CD4-positive, alpha-beta T cell (primary cell): Measurements from ENCODE around the gene UBE2I. TPM values are rescaled to one million over a fixed set of nuclear protein-coding genes. Genes with fewer than 3 reads are reported as not detected.

ENCODE experiments used
- ATAC-seq: fragments of 200-7000 bp; cut with Tn5 transposase; one replicate; pipeline ENCODE4 v1.10.0; 2022; ENCODE audit warnings: mild to moderate bottlenecking; ENCODE audit not compliant: poor library complexity
- CTCF ChIA-PET: fragments of 350-600 bp; sonication (Branson Sonifier 250); formaldehyde crosslinking; loops from one replicate; lab custom pipeline; 2021; ENCODE audit warnings: antibody characterized with exemption, inconsistent platforms; lab: Charles Lee
- POLR2A ChIA-PET: fragments of 350-600 bp; sonication (Branson Sonifier 250); formaldehyde crosslinking; loops from one replicate; lab custom pipeline; 2021; ENCODE audit warnings: antibody characterized with exemption, inconsistent platforms; lab: Charles Lee
- DNase-seq, 14 experiments: peaks; one replicate each; pipeline ENCODE4 v3.0.0-alpha.2; 2013 to 2020; ENCODE audit warnings: mixed read lengths in 2 of 14
- H3K27ac ChIP-seq, 2 donors: one replicate each; pipeline versions ENCODE4 v1.5.1 to v1.7.0; 2013; ENCODE audit warnings: low read length in 2 of 2, low read depth in 1 of 2, mild to moderate bottlenecking in 1 of 2
- H3K27me3 ChIP-seq, 2 experiments: 1 replicate in 1 of 2; 2 replicates in 1 of 2; pipeline versions ENCODE4 v1.6.1 to v1.7.0; 2013; ENCODE audit warnings: low read length in 2 of 2, control low read depth in 1 of 2, mild to moderate bottlenecking in 1 of 2, moderate library complexity in 1 of 2; ENCODE audit not compliant: insufficient read depth in 2 of 2, control insufficient read depth in 1 of 2
- H3K36me3 ChIP-seq: one replicate; pipeline ENCODE4 v1.6.1; 2013; ENCODE audit warnings: low read length, control low read depth; ENCODE audit not compliant: insufficient read depth
- H3K4me1 ChIP-seq: one replicate; pipeline ENCODE4 v1.6.1; 2013; ENCODE audit warnings: low read length, control low read depth; ENCODE audit not compliant: insufficient read depth
- H3K4me3 ChIP-seq: one replicate; pipeline ENCODE4 v1.5.1; 2013; ENCODE audit warnings: mild to moderate bottlenecking, low read length, moderate library complexity
- H3K9me3 ChIP-seq, 2 experiments: 1 replicate in 1 of 2; 2 replicates in 1 of 2; pipeline versions ENCODE4 v1.6.1 to v1.7.0; 2013; ENCODE audit warnings: low read length in 2 of 2, mild to moderate bottlenecking in 2 of 2, control low read depth in 1 of 2, moderate library complexity in 1 of 2; ENCODE audit not compliant: control insufficient read depth in 1 of 2, insufficient read depth in 1 of 2
- H3K27ac Mint-ChIP-seq: one replicate; pipeline ENCODE4 v1.8.0; 2020; ENCODE audit warnings: mixed read lengths
- H3K27me3 Mint-ChIP-seq: one replicate; pipeline ENCODE4 v1.8.0; 2021; ENCODE audit warnings: mixed read lengths
- H3K36me3 Mint-ChIP-seq: one replicate; pipeline ENCODE4 v1.8.0; 2021; ENCODE audit warnings: low read depth, mixed read lengths
- H3K4me1 Mint-ChIP-seq: one replicate; pipeline ENCODE4 v1.8.0; 2021; ENCODE audit warnings: low read depth, mixed read lengths
- H3K4me3 Mint-ChIP-seq: one replicate; pipeline ENCODE4 v1.8.0; 2020; ENCODE audit warnings: mild to moderate bottlenecking, mixed read lengths
- H3K9me3 Mint-ChIP-seq: one replicate; pipeline ENCODE4 v1.8.0; 2020; ENCODE audit warnings: mixed read lengths
- CTCF ChIP-seq: fragments of 200-600 bp; IDR thresholded peaks from one replicate; pipeline ENCODE4 v1.8.0; 2022; ENCODE audit warnings: antibody characterized with exemption, mild to moderate bottlenecking
- intact Hi-C, 2 experiments: fragments of 100-400 bp; cut with DNase I in 1 of 2; cut with micrococcal nuclease in 1 of 2; formaldehyde crosslinking; loops; one replicate each; pipeline versions ENCODE4 v1.15.1 to v1.9.0; 2023 to 2025; cut with DNase I, micrococcal nuclease
- total RNA-seq, 174 experiments: library from RNA in 2 of 174; stranded (reverse) in 2 of 174; gene quantifications; one replicate each; pipeline ENCODE4 v1.2.3 and lab custom pipeline; 2021 to 2026

UBE2I gene
- total RNA-seq, 2 experiments from 2014 or later, result 247 to 252 TPM

- Mint-ChIP-seq H3K9me3 (no peaks in the 10 kb centered on the region), H3K4me3 (no peak overlapping the region), H3K36me3 (no peaks in the 10 kb centered on the region), H3K4me1 (peaks cover 12% of the 10 kb centered on the region), H3K27ac (no peak overlapping the region), H3K27me3 (peaks cover 21% of the 10 kb centered on the region)
- CTCF ChIA-PET, result no interaction called here
- POLR2A ChIA-PET, result interaction anchor here (1.4 kb wide), 1 partner anchor 27 kb away, joined by 5 read pairs; the partner anchor contains the start of gene UBE2I
- Histone ChIP-seq H3K9me3 (peaks cover 0 to 25% of the 10 kb centered on the region in 2 experiments), H3K27me3 (peaks cover 27 to 44% of the 10 kb centered on the region in 2 experiments), H3K36me3 (no peaks in the 10 kb centered on the region), H3K4me1 (peaks cover 44% of the 10 kb centered on the region), H3K4me3 (no peak overlapping the region), H3K27ac (no peak overlapping the region)
- peak in 1 of 14 experiments; percentile 38 for DNase-seq
- no peak for TF ChIP-seq CTCF
- ATAC-seq, result no peak
- intact Hi-C loops, result no loop called here
Measured at GRCh38 chr16:1335996-1336395, 26.6 kb downstream of the UBE2I start.

GRCh38 chr16:1336619-1337018, 27.2 kb downstream of the UBE2I start:
- Mint-ChIP-seq H3K36me3 (no peaks in the 10 kb centered on the region), H3K4me3 (no peak overlapping the region), H3K4me1 (peaks cover 8% of the 10 kb centered on the region), H3K27me3 (peaks cover 20% of the 10 kb centered on the region), H3K9me3 (no peaks in the 10 kb centered on the region), H3K27ac (no peak overlapping the region)
- no peak for DNase-seq
- Histone ChIP-seq H3K36me3 (no peaks in the 10 kb centered on the region), H3K27me3 (peaks cover 25 to 39% of the 10 kb centered on the region in 2 experiments), H3K9me3 (peaks cover 0 to 22% of the 10 kb centered on the region in 2 experiments), H3K27ac (no peak overlapping the region), H3K4me3 (no peak overlapping the region), H3K4me1 (peaks cover 42% of the 10 kb centered on the region)
- intact Hi-C loops, result no loop called here
- no peak for TF ChIP-seq CTCF
- ATAC-seq, result no peak
- ChIA-PET CTCF (no interaction called here), POLR2A (interaction anchor here (0.6 to 1.4 kb wide), 2 partner anchors 24 to 27 kb away, joined by 3 to 5 read pairs; partner anchors contain the start of gene UBE2I)

- no peak overlapping the region for H3K27ac Mint-ChIP-seq
- DNase-seq (no peak), ATAC-seq (no peak)
- H3K4me3 Mint-ChIP-seq, result no peak overlapping the region
- H3K9me3 ChIP-seq, result peaks cover 0 to 14% of the 10 kb centered on the region in 2 experiments
- TF ChIP-seq CTCF, result no peak
- ChIA-PET CTCF (no interaction called here), POLR2A (no interaction called here)
- peaks cover 8% of the 10 kb centered on the region for H3K4me1 Mint-ChIP-seq
- peaks cover 16 to 30% of the 10 kb centered on the region in 2 experiments for H3K27me3 ChIP-seq
- H3K9me3 Mint-ChIP-seq, result no peaks in the 10 kb centered on the region
- peaks cover 16% of the 10 kb centered on the region for H3K27me3 Mint-ChIP-seq
- H3K4me3 ChIP-seq, result no peak overlapping the region
- intact Hi-C loops, result no loop called here
- no peaks in the 10 kb centered on the region for H3K36me3 Mint-ChIP-seq
- H3K36me3 ChIP-seq, result no peaks in the 10 kb centered on the region
- no peak overlapping the region for H3K27ac ChIP-seq
- H3K4me1 ChIP-seq, result peaks cover 42% of the 10 kb centered on the region
Measured at GRCh38 chr16:1337486-1337885, 28.1 kb downstream of the UBE2I start.
